ENCODE measurements around the gene TLNRD1. TPM values are rescaled to one million over a fixed set of nuclear protein-coding genes. Genes with fewer than 3 reads are reported as not detected.
A peak's percentile ranks its signal among the peaks of the same experiment; 100 is the strongest.

Gene TLNRD1
- total RNA-seq, 1 experiment from 2014 or later, result 24.7 TPM

- BruUV-seq (replicated peaks), result TSS peak; percentile 71
- in situ Hi-C loops (cut with HindIII; ENCODE audit: low pct_unique_long_range_greater_than_20kb, low sequenced_read_pairs), result no loop called here
- intact Hi-C loops (cut with micrococcal nuclease; ENCODE audit: unreplicated experiment), result no loop called here
- H3K27me3 ChIP-seq (ENCODE audit: control insufficient read depth, insufficient read depth, low read length), result no peaks in the 10 kb centered on the region
- H3K27ac ChIP-seq (ENCODE audit: low read length), result peak overlapping the region; percentile 93
- ATAC-seq, result no peak
- DNase-seq (ENCODE audit: low read depth, low spot score), result no peak
- H3K4me1 ChIP-seq (ENCODE audit: control insufficient read depth, insufficient read depth, low read length), result peaks cover 17% of the 10 kb centered on the region
- H3K4me3 ChIP-seq (ENCODE audit: low read depth in 2 of 2, low read length in 2 of 2), result peak overlapping the region; percentile 98 to 99
- CTCF ChIA-PET, result no interaction called here
- TF ChIP-seq REST (IDR thresholded peaks at IDR 0.05; ENCODE audit: insufficient read depth in 1 of 2, low read depth in 2 of 2, low read length in 1 of 2), result no peak
- no peak for TF ChIP-seq TCF7L2 (IDR thresholded peaks at IDR 0.05; ENCODE audit: low read depth, low read length)
- no peak for TF ChIP-seq POLR2AphosphoS5 (IDR thresholded peaks at IDR 0.05; ENCODE audit: low read depth, low read length)
- no peak for TF ChIP-seq CTCF (IDR thresholded peaks at IDR 0.05)
- H3K9me3 ChIP-seq (ENCODE audit: control insufficient read depth, insufficient read depth, low read depth, low read length), result no peaks in the 10 kb centered on the region
- H3K36me3 ChIP-seq (ENCODE audit: control insufficient read depth, insufficient read depth, low read length), result peaks cover 4% of the 10 kb centered on the region; the same call in 1 of the 2 replicates
- POLR2A ChIA-PET, result no interaction called here
Measured at GRCh38 chr15:80988148-80988796, 12.5 kb upstream of the TLNRD1 start.

GRCh38 chr15:80989081-80989517, 11.6 kb upstream of the TLNRD1 start:
- CTCF ChIA-PET, result no interaction called here
- POLR2A ChIA-PET, result no interaction called here
- peak overlapping the region; percentile 93 for H3K27ac ChIP-seq (ENCODE audit: low read length)
- no peak for TF ChIP-seq SIN3A (IDR thresholded peaks at IDR 0.05; ENCODE audit: borderline replicate concordance, insufficient read depth, low read depth, low read length)
- TF ChIP-seq CTCF (IDR thresholded peaks at IDR 0.05), result no peak
- no peak for TF ChIP-seq REST (IDR thresholded peaks at IDR 0.05; ENCODE audit: insufficient read depth in 1 of 2, low read depth in 2 of 2, low read length in 1 of 2)
- no peak for TF ChIP-seq POLR2AphosphoS5 (IDR thresholded peaks at IDR 0.05; ENCODE audit: low read depth, low read length)
- ATAC-seq, result peak; percentile 49
- H3K36me3 ChIP-seq (ENCODE audit: control insufficient read depth, insufficient read depth, low read length), result peaks cover 4% of the 10 kb centered on the region; the same call in 1 of the 2 replicates
- in situ Hi-C loops (cut with HindIII; ENCODE audit: low pct_unique_long_range_greater_than_20kb, low sequenced_read_pairs), result no loop called here
- H3K27me3 ChIP-seq (ENCODE audit: control insufficient read depth, insufficient read depth, low read length), result no peaks in the 10 kb centered on the region
- no peaks in the 10 kb centered on the region for H3K9me3 ChIP-seq (ENCODE audit: control insufficient read depth, insufficient read depth, low read depth, low read length)
- no peak for DNase-seq (ENCODE audit: low read depth, low spot score)
- no TSS peak for BruUV-seq (replicated peaks)
- peaks cover 17% of the 10 kb centered on the region for H3K4me1 ChIP-seq (ENCODE audit: control insufficient read depth, insufficient read depth, low read length)
- peak overlapping the region; percentile 98 to 99 for H3K4me3 ChIP-seq (ENCODE audit: low read depth in 2 of 2, low read length in 2 of 2)
- intact Hi-C loops (cut with micrococcal nuclease; ENCODE audit: unreplicated experiment), result no loop called here
